GM21447 (cell line): ENCODE data around the gene XK.
A peak's percentile ranks its signal among the peaks of the same experiment; 100 is the strongest.
"Not testable (repeated sequence)": the region's sequence is repeated elsewhere in the genome, so short reads cannot be mapped to it uniquely, and the experiment has no call there.

Experiments
- ATAC-seq: cut with Tn5 transposase; IDR thresholded peaks from one replicate; pipeline ENCODE4 v1.9.1; 2021; ENCODE audit not compliant: unreplicated experiment

The XK gene

GRCh38 chrX:37752936-37753335 is 67.3 kb downstream of the XK start:
- no peak for ATAC-seq

GRCh38 chrX:37753384-37753783 is 67.8 kb downstream of the XK start:
- ATAC-seq = no peak

- peak; percentile 20 for ATAC-seq
These were observed 68.9 kb downstream of the XK start for GRCh38 chrX:37754516-37754915.

GRCh38 chrX:37755025-37755424 is 69.4 kb downstream of the XK start:
- ATAC-seq = peak; percentile 94

GRCh38 chrX:37757082-37757481 is 71.5 kb downstream of the XK start:
- no peak for ATAC-seq

- no peak for ATAC-seq
These were observed 73.8 kb downstream of the XK start for GRCh38 chrX:37759351-37759750.

GRCh38 chrX:37759878-37760418 is 74.4 kb downstream of the XK start:
- no peak for ATAC-seq

- ATAC-seq = no peak
These were observed 77.8 kb downstream of the XK start for GRCh38 chrX:37763400-37763799.

GRCh38 chrX:37765507-37765906 is 79.9 kb downstream of the XK start:
- ATAC-seq = no peak

- ATAC-seq = no peak
These were observed 81.8 kb downstream of the XK start for GRCh38 chrX:37767430-37767829.

- ATAC-seq = not testable (repeated sequence)
These were observed 83.3 kb downstream of the XK start for GRCh38 chrX:37768866-37769265.

GRCh38 chrX:37776283-37776986 is 90.8 kb downstream of the XK start:
- ATAC-seq = peak; percentile 80

GRCh38 chrX:37776987-37777325 is 91.4 kb downstream of the XK start:
- ATAC-seq = peak; percentile 26

GRCh38 chrX:37779857-37780256 is 94.3 kb downstream of the XK start, which contains the start of gene CYBB:
Gene CYBB (plus strand): TSS chrX:37780059. CDS start chrX:37780078, 19 bp downstream.
- ATAC-seq = no peak

GRCh38 chrX:37781081-37781480 is 95.5 kb downstream of the XK start:
- ATAC-seq = no peak
